Stimulated activated CD8-positive, alpha-beta memory T cell treated with anti-CD3 and anti-CD28 coated beads, Interleukin-4, amount 100 ng/mL, for 24 hours (primary cell): Measurements from ENCODE around the gene HEY2.

Experiments used
- DNase-seq: peaks from one replicate; pipeline ENCODE4 v3.0.0-alpha.2; 2020; ENCODE audit warnings: low read depth

HEY2 gene

DNA sequence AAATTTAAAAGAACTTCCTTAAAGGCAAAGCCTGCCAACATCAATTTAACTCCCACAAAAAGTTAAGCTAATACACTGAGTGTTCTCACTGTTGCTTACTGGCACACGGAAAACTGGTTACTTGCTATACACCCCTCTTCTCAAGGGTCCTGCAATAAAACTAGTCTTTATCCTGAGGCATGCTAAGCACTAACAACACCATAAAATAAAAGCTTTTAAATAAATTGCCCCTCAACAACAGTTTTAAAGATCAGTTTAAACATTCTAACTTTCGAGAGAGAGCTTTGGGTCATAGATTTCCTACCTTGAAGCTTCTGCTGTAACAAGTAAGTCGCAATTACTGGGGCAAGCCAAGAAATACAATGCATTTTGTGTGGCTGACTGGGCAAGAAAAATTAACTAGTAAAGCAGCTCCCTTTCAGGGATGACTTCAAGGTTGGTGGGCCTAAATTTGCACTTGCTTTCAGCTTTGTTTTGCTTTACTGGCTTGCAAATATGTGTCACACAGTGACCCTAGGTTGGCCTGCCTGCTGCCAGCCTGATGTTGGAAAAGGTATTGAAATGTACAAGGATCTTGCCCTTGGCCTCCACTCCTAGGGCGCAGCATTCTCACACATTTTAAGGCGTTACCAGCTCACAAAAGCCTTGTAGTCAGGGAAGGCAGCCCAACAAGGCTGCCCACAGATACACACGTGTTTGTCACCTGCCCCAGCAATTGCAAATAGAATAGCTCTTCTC lies 4.0 kb upstream of the HEY2 start:
- DNase-seq: no peak

DNA sequence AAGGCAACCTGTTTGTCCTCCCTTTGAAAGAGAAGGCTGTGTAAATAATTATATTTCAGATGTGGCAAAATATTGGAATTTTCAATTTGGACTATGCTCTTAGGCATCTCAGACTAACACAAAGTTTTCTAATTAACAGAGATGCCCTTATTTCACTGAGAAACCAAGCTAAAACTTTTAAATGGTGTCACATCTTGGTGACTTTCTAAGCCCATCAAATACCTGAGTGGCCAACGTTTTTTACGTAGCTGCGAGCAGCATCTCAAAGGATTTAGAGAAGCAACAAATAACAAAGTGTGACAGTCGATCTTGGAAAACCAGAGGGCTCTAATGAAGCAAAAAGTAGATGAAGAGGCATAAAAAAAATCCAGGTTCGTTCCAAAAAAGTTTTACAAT lies 3.4 kb upstream of the HEY2 start:
- DNase-seq: no peak

DNA sequence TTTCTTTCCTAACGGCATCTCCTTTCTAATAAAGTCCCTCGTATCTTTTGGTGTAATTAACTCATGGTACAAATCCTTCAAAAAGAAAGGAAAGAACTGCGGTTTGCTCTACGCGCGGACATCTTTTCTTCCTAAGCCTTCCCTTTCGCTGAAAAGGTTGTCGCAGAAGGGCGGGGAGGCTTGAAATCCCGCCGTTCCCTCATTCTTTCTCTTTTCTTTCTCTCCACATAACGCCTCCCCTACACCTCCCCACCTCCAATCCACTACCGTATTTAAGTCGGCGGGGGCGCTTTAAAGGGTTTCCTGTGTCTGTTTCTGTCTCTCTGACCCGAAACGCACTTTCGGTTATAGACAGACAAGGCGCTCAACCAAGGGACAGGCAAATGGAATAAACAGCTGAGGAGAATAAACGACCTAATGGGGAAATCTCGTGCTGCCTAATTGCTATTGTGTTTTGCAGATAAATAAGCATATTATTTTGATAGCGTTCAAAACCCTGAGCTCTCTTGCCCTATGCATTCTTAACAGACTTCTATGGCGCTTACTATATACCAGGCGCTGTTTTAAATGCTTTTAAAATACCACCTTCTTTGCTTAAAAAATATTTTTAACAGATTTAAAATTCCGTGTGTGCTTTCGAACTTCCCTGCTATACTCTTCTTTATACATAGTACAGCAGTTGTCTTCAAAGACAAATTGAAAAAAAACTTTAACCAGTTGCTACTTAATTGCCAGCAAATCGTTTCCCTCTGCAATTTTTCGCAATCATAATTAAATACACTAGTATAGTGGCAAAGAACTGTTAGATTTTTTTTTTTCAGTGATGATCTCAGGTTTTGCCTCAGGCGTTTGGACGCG lies 2.5 kb upstream of the HEY2 start:
- peak; percentile 47 for DNase-seq

DNA sequence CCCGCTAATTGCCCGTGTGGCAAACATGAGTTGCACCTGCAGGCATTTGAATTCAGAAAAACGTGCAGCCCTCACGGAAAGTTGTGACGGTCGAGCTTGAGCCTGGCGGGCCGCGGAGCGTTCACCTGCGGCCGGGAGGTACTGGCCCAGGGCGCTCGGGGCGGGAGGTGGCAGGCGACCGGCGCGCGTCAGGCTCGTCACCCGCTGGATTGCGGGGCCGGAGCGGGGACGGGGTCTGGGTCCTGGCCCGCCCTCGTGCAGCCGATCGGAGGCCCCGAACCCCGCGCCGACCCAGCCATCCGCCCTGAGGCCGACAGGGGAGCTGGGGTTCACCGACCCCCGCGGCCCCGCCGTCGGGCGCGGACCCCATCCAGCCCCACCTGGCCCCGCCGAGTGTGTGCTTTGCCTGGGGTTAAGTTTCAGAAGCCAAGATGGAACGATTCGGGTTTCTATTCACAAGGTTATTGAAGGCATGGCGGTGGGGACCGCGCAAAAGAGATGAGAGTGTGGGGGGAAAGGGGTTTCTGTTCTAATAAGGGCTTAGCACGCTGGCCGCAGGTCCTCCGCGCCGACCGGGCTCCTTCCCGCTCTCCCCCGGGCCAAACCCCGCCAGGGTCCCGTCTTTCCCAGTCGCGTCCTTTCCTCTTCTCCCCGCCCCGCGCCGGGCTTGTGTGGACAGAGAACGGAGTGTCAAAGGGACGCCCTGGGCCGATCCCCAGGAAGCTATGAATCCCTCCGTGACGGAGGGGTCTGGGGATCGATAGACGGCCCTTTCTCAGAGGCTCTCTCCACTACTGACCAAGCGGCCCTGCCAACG lies 1.6 kb upstream of the HEY2 start:
- DNase-seq: no peak

DNA sequence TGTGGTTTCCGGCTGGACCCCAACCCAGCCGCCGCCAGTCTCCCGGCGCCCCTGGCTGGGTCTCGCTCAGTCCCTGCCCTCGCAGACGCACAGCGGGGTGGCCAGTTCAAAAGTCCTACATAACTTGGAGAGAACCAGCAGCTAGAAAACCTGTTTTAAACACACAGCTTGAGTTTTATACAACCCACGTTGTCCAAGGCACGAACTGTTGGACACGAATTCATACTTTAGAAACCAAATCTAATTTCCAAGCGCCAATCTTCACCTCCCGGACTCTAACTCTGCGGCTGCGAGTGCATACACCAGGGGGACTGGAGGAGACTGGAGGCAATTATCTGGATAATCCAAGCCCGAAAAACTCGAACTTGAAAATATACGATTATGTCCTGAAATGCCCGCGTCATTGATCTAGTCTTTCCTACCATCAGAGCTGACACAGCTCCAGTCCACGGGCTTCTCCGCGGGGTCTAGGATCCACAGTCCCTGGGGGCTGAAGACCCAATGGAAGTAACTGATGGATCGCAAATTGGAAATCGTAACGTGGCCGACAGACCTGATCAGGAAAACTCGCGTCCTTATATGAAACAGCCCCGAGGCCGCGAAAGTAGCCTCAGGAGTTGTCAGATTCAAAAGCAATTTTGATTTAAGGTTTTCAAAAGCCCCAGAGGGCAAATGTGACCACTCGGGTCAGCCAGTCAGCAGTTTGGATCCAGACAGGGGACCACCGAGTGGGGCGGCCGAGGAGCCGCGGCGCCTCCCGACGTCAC lies 843 bp upstream of the HEY2 start:
- no peak for DNase-seq

DNA sequence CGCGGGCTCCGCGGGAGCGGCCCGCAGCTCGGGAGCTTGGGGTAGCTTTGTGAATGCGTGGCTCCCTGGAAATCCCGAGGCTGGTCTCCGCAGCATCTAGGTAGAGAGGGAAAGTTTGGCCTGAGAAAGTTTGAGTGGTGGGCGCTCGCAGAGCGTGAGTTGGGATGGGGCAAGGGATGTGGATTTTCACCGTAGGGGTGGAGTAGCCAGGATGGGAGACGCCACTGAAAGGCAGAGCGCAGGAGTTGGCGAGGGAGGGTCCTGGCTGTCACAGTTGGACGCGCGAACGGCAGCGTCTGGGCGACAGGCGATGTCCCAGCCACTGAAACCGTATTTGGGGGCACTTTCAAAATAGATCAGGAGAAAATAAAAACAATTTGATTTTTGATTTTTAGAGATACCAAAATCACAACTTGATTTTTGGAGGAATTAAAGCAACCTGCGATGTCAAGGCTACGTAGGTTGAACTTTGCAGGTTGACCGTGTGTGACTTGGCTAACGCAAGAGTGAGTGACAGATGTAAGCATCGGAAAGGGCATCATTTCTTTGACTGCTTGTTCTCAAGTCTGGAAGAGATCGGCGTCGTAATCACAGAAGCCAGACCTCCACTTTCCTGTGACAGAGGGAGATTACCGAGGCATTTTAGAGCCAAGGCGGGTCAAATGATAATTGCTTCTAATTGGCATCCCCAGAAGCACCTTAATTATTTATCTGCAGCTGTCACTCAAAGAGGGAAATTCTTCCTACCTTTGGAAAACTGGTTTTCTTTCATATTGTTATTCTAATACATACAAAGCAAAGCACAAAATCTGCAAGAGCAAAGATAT lies 646 bp downstream of the HEY2 start:
- DNase-seq: no peak

DNA sequence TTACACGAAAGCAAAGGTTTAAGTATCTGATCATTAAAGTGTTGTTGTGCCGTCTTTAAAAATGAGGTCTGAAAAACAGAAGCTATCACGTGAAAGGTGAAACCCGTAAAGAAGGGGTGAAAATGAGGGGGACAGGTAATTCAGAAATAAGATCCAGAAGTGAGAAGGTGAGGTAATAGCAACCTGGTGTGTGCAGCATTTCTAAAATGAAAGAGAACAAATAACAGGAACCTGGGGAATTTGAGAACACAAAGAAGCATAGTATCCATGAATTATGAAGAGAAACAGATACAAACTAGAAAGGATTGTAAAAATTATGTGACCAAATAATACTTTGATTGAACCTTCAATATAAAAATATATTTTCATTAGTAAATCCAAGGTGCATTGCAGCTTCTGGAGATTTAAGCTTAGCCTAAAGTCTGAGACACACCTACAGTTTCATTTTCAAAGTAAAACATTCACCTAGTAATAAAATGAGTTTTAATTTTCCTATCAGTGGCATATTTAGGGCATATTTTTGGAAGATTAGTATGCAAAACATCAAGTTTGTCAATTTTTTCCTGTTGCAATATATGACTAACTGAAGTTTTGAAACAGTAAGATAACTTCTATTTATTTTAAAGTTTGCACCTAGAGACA lies 1.4 kb downstream of the HEY2 start:
- no peak for DNase-seq

DNA sequence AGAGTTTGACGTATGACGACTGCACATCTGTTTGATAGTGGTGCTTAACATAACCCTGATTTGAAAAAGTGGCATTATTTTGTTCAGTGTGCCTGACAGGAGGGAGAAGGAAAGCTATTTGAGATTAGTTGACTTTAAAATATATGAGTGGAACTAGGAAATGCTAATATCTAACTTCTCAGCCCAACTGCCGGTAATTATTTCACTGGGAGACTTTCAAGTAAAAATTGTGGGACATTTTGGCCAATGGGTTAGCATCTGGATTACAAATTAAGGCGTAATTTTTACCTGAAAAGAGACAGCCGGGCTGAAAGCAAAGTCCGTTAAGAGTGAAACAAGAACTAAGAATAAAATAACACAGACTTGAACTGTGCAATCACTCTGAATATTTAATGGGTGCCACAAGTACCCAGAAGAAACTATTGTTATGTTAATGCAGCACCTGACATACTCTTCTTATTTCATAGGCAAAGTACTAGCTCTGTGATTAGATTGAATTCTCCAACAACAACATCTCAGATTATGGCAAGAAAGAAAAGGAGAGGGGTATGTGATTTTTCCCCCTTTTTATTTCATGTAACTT lies 2.0 kb downstream of the HEY2 start:
- DNase-seq: no peak

DNA sequence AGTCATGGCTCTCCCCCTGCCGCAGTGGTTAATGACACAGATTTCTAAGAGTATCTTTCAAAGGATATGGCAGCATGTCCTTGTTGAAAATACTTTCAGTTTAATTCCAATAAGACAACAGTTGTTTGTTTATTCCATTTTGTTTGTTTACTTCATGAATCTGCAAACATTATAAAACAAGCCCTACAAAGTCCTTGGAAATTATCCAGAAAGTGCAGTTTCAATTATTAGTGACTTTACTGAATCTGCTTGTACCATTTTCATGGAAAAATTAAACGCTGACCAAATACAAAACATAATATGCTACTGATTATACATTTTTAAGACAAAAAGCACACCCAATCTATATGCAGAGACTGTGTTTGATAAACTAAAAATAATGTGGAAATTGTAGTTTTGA lies 3.3 kb downstream of the HEY2 start:
- no peak for DNase-seq

DNA sequence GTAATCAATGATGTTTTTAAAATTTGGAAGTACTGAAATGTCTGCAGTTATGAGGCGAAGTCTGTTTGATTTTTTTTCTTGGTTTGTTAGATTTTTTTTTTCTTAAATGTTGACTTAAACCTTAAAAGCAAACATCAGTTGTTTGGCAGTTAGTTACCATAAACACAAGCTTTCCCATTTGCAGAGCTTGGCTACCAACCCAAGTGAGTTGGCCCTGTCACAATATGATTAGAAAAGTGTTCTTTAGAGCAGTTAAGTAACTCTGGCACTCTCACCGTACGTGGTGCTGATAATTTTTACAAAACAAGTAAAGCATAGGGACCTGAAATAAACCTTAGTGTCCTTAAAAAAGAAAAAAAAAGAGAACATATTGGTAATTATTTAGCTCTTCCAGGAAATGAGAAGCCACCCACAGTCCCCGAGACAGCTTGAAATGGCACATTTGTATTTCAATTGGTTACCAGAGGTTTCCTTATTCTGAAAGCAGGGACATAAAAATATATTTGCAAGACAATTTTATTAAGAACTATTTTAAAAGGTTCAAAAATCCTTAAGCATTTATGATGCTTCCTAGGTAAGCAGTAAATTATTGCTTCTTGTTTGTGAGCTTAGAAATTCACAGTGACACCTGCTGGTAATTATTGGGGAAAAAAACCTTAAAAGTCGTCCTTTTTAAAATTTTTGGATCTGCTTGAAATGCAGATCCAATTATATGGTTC lies 3.9 kb downstream of the HEY2 start:
- DNase-seq: no peak

DNA sequence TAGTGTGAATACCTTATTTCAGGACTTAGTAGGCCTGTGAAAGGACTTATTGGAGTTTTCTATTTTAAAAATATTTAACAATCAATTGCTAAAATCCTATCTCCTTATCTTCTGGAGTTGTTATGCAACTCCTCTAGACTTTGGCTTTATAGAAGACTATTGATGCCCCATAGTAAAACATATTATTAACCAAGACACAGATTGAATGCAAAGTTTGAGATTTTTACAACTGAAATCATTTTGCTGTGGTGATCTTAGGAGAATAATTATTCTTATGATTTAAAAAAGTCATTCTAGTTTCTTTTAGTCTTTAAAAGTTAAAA lies 4.5 kb downstream of the HEY2 start:
- DNase-seq: no peak

DNA sequence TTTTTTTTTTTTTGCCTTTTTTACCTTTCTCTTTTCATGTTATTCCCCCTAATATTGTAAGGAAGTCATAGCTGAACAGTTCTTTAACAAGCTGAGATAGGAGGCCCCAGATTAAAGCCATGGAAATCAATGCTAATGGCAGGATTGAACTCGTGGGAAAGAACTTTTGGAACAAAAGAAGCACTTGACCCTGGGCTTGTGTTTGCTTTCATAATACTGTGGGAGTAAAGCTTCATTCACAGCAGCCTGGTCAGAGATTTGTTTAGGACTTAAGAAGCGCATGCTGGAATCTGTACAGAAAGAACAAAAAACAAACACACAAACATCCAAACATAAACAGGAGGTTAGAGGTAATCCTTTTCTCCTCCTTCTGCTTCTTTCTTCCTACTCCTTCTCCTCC lies 5.1 kb downstream of the HEY2 start:
- no peak for DNase-seq

DNA sequence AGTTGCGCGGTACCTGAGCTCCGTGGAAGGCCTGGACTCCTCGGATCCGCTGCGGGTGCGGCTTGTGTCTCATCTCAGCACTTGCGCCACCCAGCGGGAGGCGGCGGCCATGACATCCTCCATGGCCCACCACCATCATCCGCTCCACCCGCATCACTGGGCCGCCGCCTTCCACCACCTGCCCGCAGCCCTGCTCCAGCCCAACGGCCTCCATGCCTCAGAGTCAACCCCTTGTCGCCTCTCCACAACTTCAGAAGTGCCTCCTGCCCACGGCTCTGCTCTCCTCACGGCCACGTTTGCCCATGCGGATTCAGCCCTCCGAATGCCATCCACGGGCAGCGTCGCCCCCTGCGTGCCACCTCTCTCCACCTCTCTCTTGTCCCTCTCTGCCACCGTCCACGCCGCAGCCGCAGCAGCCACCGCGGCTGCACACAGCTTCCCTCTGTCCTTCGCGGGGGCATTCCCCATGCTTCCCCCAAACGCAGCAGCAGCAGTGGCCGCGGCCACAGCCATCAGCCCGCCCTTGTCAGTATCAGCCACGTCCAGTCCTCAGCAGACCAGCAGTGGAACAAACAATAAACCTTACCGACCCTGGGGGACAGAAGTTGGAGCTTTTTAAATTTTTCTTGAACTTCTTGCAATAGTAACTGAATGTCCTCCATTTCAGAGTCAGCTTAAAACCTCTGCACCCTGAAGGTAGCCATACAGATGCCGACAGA lies 9.9 kb downstream of the HEY2 start:
- no peak for DNase-seq

DNA sequence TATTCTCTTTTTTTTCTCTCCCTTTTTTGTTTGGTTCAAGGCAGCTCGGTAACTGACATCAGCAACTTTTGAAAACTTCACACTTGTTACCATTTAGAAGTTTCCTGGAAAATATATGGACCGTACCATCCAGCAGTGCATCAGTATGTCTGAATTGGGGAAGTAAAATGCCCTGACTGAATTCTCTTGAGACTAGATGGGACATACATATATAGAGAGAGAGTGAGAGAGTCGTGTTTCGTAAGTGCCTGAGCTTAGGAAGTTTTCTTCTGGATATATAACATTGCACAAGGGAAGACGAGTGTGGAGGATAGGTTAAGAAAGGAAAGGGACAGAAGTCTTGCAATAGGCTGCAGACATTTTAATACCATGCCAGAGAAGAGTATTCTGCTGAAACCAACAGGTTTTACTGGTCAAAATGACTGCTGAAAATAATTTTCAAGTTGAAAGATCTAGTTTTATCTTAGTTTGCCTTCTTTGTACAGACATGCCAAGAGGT lies 10.6 kb downstream of the HEY2 start:
- DNase-seq: no peak

DNA sequence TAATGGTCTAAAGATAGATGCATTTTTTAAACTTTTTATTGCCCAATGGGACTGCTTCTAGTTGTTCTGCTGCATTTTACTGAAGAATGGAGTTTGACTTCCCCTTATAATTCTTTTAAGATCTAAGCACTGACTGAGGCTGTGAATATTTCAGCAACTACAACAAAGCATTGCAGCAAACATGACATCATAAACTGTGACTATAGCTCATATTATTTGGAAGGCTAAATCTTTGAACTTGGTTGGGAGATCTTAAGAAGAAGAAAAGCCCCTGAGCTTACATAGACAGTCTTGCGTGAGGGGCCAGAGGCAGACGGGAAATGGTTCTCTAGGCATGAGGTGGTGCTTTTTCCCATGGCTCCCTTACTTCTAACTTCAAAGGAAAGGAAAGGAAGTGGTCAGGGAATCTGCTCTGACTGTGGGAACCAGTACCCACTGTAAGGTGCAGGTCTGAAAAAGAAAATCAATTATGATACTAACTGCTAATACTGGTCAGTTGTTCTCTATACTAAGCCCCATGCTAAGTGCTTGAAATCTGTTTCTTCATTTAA lies 14.8 kb downstream of the HEY2 start:
- DNase-seq: no peak

DNA sequence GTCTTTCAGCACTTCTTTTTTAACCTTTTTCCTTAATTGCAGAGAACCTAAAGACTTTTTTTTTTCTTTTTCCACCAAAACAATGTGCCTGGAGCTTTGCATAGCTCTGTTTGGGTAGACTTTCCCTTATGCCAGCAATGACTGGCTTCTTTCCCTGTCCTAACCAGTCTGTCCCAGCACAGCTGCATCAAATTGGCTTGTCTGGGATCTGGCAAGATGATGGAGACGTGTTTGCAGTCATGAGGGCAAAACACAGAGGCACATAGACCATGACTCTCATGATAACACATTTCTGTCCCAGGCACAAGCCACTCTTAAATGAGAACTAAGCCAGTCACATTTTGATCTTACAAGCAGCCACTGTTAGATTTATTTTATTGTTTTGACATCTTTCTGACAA lies 16.5 kb downstream of the HEY2 start:
- DNase-seq: no peak

DNA sequence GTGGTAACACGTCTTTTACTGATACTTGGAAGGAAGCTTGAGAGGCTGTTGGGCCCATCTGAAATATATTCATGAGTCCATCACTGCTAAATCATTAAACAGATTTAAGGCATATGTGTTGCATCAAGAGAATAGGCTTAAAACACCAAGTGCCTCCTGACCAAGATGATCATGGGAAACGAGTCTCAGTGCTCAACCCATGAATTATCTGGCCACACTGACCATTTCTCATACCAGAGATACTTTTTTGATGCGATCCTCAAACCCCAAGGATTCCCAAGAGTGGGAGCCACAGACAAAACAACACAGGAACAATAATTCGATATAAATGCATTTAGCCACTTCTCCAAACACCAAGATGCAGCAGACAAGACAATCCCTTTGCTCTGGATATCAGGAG lies 17.2 kb downstream of the HEY2 start:
- no peak for DNase-seq

DNA sequence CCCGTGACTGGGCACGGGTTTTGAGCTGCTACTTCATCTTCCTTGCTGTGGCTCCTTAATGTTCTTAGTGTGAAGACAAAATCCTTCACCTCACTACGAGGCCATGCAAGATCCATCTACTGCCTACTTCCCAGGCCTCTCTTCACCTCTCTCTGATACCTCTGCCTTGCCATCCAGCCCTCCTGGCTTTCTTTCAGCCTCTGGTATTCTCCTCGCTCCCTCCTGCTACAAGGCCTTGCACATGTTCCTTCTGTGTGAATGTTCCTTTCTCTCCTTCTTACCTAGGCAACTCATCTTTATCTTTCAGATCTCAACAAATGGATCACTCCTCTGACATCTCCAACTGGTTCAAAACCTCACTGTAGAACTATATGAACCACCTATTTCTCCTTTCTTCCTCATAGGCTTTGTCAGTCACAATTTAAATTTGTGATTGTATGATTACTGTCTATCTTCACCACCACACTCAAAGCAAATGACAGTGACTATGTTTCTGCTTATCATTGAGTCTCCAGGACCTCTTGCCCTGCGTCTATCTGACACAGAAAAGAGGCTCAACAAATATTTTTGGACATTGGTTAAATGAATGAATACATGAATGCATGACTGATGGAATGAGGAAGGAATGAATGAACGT lies 19.8 kb downstream of the HEY2 start:
- DNase-seq: no peak
